Measurements from ENCODE around the gene SPATA6.
A peak's percentile ranks its signal among the peaks of the same experiment; 100 is the strongest.
"Not testable (repeated sequence)": the region's sequence is repeated elsewhere in the genome, so short reads cannot be mapped to it uniquely, and the experiment has no call there.

SPATA6 gene

DNA sequence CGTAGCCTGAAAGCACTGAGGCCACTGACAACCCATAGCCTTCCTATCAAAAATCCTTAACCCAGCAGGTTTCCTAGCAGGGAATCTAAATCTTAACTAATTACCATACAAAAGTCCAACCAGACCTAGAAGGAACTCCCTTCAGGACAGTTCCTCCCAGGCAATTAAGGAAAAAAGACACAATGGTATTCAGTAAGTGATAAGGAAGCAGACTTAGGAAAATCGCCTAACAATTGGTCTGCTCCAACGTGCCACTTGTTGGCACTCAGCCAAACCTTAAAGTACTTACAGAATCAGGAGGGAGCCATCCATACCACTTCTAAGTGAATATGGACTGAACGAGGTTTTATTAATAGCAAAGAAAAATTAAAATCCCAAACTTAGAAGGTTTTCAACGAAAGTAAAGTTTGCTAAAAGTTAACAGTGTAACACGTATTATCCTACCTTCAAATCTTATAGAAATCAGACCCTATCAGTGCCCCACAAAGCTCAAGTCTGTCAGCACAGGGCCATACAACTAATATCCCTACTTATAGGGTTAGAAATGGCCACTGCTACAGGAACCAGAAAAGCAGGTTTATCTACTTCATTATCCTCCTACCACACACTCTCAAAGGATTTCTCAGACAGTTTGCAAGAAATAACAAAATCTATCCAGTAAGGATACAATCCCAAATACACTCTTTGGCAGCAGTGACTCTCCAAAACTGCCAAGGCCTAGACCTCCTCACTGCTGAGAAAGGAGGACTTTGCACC, 29.0 kb downstream of the SPATA6 start:
- Mint-ChIP-seq H3K9me3 (no peaks in the 10 kb centered on the region), H3K36me3 (ENCODE audit: insufficient read depth) (no peaks in the 10 kb centered on the region), H3K4me3 (no peak overlapping the region), H3K4me1 (no peaks in the 10 kb centered on the region), H3K27me3 (no peaks in the 10 kb centered on the region), H3K27ac (ENCODE audit: low read depth) (no peak overlapping the region)
- ATAC-seq (replicated peaks; ENCODE audit: extremely low read depth, poor library complexity, severe bottlenecking) (no peak), DNase-seq (ENCODE audit: low spot score in 2 of 2) (no peak)

DNA sequence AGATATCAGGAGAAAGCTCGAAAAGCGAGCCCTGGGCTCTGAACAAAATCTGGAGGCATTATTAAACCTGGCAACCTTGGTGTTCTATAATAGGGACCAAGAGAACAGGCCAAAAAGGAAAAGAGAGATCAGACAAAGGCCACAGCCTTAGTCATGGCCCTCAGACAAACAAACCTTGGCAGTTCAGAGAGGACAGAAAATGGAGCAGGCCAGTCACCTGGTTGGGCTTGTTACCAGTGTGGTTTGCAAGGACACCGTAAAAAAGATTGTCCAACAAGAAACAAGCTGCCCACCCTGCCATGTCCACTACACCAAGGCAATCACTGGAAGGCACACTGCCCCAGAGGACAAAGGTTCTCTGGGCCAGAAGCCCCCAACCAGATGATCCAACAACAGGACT, 31.2 kb downstream of the SPATA6 start:
- not testable (repeated sequence) for ATAC-seq (replicated peaks; ENCODE audit: extremely low read depth, poor library complexity, severe bottlenecking); H3K4me1 Mint-ChIP-seq; H3K36me3 Mint-ChIP-seq (ENCODE audit: insufficient read depth); H3K9me3 Mint-ChIP-seq; DNase-seq (ENCODE audit: low spot score in 2 of 2); H3K4me3 Mint-ChIP-seq; H3K27me3 Mint-ChIP-seq; H3K27ac Mint-ChIP-seq (ENCODE audit: low read depth)

DNA sequence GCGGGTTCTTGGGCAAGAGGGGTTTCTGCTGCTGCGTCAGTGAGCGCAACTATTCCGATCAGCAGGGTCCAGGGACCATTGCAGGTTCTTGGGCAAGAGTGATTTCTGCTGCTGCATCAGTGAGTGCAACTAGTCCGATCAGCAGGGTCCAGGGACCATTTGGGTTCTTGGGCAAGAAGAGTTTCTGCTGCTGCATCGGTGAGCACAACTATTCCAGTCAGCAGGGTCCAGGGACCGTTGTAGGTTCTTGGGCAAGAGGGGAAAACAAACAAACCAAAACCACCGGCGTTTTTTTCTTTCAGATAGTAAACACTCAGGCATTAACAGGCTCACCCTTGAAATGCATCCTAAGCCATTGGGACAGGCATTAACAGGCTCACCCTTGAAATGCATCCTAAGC, 32.6 kb downstream of the SPATA6 start:
- Mint-ChIP-seq H3K36me3 (ENCODE audit: insufficient read depth) (no peaks in the 10 kb centered on the region), H3K4me1 (no peaks in the 10 kb centered on the region), H3K9me3 (no peaks in the 10 kb centered on the region), H3K4me3 (no peak overlapping the region), H3K27me3 (no peaks in the 10 kb centered on the region), H3K27ac (ENCODE audit: low read depth) (no peak overlapping the region)
- no peak for ATAC-seq (replicated peaks; ENCODE audit: extremely low read depth, poor library complexity, severe bottlenecking)
- DNase-seq (ENCODE audit: low spot score in 2 of 2) = no peak

DNA sequence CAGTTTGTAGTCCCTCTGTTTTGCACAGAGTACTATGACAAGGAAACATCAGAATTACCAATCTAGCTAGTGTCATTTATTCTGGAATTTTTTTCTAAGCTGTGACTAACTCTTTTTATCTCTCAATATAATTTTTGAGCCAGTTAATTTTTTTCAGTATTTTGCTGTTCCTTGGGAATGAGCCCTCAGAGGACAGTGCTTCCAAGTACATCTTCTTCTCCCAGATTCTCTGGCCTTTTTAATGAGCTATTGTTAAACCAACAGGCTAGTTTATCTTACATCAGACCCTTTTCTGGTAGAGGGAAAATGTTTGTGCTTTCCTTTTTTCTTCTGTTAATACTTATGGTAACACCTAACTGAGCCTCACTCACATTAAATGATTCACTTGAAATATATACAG, 34.6 kb downstream of the SPATA6 start:
- H3K27me3 Mint-ChIP-seq; H3K4me3 Mint-ChIP-seq; H3K27ac Mint-ChIP-seq (ENCODE audit: low read depth); H3K4me1 Mint-ChIP-seq; ATAC-seq (replicated peaks; ENCODE audit: extremely low read depth, poor library complexity, severe bottlenecking); H3K36me3 Mint-ChIP-seq (ENCODE audit: insufficient read depth); H3K9me3 Mint-ChIP-seq; DNase-seq (ENCODE audit: low spot score in 2 of 2): not testable (repeated sequence)

DNA sequence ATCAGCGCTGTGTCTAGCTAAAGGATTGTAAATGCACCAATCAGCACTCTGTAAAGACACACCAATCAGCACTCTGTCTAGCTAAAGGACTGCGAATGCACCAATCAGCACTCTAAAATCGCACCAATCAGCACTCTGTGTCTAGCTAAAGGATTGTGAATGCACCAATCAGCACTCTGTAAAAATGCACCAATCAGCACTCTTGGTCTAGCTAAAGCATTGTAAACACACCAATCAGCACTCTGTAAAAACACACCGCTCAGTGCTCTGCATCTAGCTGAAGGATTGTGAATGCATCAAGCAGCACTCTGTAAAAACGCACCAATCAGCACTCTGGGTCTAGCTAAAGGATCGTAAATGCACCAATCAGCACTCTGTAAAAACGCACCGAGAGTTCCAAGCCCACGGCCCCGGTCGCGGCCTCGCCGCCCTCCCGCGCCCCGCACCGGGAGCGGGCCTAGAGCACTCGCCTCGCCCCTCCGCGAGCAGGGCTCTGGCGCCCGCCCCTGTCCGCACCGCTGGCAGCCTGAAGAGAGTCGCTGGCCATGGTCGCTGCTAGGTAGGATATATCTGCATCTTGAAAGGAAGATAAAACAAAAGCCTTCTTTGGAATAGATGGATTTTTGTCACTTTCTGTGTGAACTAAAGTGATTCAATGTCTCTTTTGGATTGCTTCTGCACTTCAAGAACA, 36.5 kb downstream of the SPATA6 start:
- H3K9me3 Mint-ChIP-seq, H3K4me3 Mint-ChIP-seq: not testable (repeated sequence)

DNA sequence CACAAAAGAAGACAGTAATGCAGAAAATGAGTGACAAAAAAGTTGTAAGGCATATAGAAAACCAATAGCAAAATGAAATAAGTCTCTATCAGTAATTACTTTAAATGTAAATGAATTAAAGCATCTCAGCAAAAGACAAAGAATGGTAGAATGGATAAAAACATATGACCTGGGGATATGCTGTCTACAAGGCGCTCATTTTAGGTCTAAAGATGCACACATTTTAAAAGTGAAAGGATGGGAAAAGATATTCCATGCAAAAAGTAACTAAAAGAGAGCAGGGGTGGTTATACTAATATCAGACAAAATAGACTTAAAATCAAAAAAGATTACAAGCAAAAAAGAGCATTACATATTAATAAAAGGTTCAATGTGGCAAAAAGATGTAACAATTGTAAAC, 41.2 kb downstream of the SPATA6 start:
- Mint-ChIP-seq H3K9me3 (no peaks in the 10 kb centered on the region), H3K36me3 (ENCODE audit: insufficient read depth) (peaks cover 1% of the 10 kb centered on the region), H3K4me1 (no peaks in the 10 kb centered on the region), H3K27ac (ENCODE audit: low read depth) (no peak overlapping the region), H3K4me3 (no peak overlapping the region), H3K27me3 (peaks cover 39% of the 10 kb centered on the region)
- DNase-seq (ENCODE audit: low spot score in 2 of 2) (no peak), ATAC-seq (replicated peaks; ENCODE audit: extremely low read depth, poor library complexity, severe bottlenecking) (no peak)

More for the DNA sequence above, 36.5 kb downstream of the SPATA6 start:
- not testable (repeated sequence) for H3K4me1 Mint-ChIP-seq; H3K27ac Mint-ChIP-seq (ENCODE audit: low read depth); DNase-seq (ENCODE audit: low spot score in 2 of 2); ATAC-seq (replicated peaks; ENCODE audit: extremely low read depth, poor library complexity, severe bottlenecking); H3K36me3 Mint-ChIP-seq (ENCODE audit: insufficient read depth)
- peaks cover 14% of the 10 kb centered on the region for H3K27me3 Mint-ChIP-seq

DNA sequence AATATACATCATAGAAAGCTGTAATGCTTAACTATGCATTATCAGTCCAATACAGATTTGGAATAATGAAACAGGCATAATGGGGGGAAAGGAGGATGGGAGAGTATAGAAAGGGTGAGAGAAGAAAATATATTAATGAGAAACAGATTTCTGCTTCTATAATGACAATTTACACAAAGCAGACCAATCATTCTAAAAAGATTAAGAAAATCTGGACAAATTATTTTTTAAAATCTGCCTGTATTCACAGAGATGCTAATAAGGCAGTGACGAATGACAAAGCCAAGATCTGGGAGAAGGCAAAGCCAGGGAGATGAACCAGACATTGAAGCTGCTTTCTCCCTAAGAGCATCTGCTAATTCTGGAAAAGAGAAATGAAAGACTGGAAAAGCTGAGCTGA, 50.0 kb downstream of the SPATA6 start:
- Mint-ChIP-seq H3K27me3 (peaks cover 7% of the 10 kb centered on the region), H3K4me3 (no peak overlapping the region), H3K9me3 (no peaks in the 10 kb centered on the region), H3K36me3 (ENCODE audit: insufficient read depth) (no peaks in the 10 kb centered on the region), H3K4me1 (no peaks in the 10 kb centered on the region), H3K27ac (ENCODE audit: low read depth) (no peak overlapping the region)
- ATAC-seq (replicated peaks; ENCODE audit: extremely low read depth, poor library complexity, severe bottlenecking) (no peak), DNase-seq (ENCODE audit: low spot score in 2 of 2) (no peak)

DNA sequence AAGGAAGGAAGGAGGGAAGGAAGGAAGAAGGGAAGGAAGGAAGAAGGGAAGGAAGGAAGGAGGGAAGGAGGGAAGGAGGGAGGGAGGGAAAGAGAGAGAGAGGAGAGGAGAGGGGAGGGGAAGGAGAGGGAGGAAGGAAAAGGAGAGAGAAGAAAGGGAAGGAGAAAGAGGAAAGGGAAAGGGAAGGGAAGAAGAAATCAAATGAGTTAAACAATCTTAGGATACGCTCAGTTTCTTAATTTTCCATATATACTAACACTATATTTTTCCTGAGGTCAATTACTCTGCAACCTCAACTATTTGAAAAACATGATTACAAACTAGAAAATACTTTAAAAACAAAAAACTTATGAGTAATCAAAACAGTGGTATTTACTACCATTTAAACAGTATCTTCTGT, 53.3 kb downstream of the SPATA6 start:
- ATAC-seq (replicated peaks; ENCODE audit: extremely low read depth, poor library complexity, severe bottlenecking) (no peak), DNase-seq (ENCODE audit: low spot score in 2 of 2) (no peak)
- no peaks in the 10 kb centered on the region for H3K9me3 Mint-ChIP-seq
- no peaks in the 10 kb centered on the region for H3K36me3 Mint-ChIP-seq (ENCODE audit: insufficient read depth)
- H3K4me1 Mint-ChIP-seq = no peaks in the 10 kb centered on the region
- peaks cover 20% of the 10 kb centered on the region for H3K27me3 Mint-ChIP-seq
- no peak overlapping the region for H3K4me3 Mint-ChIP-seq
- H3K27ac Mint-ChIP-seq (ENCODE audit: low read depth) = no peak overlapping the region

DNA sequence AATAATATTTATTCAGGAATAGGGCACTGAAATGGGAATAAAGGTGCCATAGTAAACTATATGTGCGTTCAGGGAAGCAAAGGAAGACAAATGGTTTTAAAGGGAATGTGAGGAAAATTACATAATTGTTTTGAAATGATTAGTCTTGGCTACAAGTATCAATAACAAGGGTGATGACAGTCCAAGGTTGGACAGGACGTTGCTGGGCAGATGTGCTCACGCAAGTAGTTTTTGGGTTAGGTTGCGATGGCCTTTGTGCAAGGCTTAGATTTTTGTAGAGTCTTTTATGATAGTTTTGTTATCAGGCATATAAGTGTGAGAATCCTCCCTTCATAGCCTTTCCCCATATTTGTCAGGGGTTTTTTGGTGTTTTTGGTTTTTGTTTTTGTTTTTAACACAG, 57.0 kb downstream of the SPATA6 start:
- Mint-ChIP-seq H3K9me3 (no peaks in the 10 kb centered on the region), H3K27me3 (peaks cover 20% of the 10 kb centered on the region), H3K4me3 (no peak overlapping the region), H3K4me1 (no peaks in the 10 kb centered on the region), H3K36me3 (ENCODE audit: insufficient read depth) (no peaks in the 10 kb centered on the region), H3K27ac (ENCODE audit: low read depth) (peak overlapping the region; percentile 24)
- ATAC-seq (replicated peaks; ENCODE audit: extremely low read depth, poor library complexity, severe bottlenecking) (no peak), DNase-seq (ENCODE audit: low spot score in 2 of 2) (no peak)

DNA sequence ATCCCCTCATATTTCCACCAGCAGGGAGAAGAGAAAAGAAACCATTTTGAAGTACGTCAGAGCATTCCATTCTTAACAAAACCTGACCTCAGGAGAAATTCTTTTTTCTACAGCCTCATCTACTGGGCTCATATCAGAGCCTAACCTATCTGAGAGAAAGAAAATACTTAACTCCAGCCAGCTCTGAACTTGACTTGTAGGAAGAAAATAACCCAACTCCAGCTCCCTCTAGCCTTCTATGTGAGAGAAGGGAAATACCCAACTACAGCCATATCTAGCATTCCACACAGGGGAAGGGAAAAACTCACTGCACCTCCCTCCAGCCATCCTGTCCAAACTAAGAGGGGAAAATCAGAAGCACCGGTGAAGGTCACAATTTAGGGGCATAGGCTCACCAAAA, 57.7 kb downstream of the SPATA6 start:
- no peak for ATAC-seq (replicated peaks; ENCODE audit: extremely low read depth, poor library complexity, severe bottlenecking)
- Mint-ChIP-seq H3K27me3 (peaks cover 20% of the 10 kb centered on the region), H3K9me3 (no peaks in the 10 kb centered on the region), H3K27ac (ENCODE audit: low read depth) (no peak overlapping the region), H3K4me1 (no peaks in the 10 kb centered on the region), H3K36me3 (ENCODE audit: insufficient read depth) (no peaks in the 10 kb centered on the region), H3K4me3 (no peak overlapping the region)
- no peak for DNase-seq (ENCODE audit: low spot score in 2 of 2)

DNA sequence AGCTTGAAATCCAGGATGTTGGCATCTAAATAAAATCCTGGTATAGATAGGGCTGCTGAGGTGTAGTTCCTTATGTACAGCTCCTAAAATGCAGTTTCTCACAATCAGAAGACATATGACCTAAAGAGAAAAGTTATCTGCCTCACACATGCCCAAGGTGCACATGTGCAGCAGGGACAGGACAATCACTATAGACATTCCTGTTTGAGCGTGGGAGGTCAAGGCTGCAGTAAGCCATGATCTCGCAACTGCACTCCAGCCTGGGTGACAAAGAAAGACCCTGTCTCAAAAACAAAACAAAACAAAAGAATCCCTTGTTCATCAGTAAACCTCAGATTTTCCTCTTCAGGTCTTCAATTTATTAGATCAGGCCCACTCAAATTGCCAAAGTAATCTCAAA, 66.1 kb downstream of the SPATA6 start:
- no peak overlapping the region for H3K27ac Mint-ChIP-seq (ENCODE audit: low read depth)
- H3K27me3 Mint-ChIP-seq = no peaks in the 10 kb centered on the region
- no peak for ATAC-seq (replicated peaks; ENCODE audit: extremely low read depth, poor library complexity, severe bottlenecking)
- H3K9me3 Mint-ChIP-seq = no peaks in the 10 kb centered on the region
- H3K4me1 Mint-ChIP-seq = no peaks in the 10 kb centered on the region
- no peak overlapping the region for H3K4me3 Mint-ChIP-seq
- DNase-seq (ENCODE audit: low spot score in 2 of 2) = no peak
- H3K36me3 Mint-ChIP-seq (ENCODE audit: insufficient read depth) = no peaks in the 10 kb centered on the region

DNA sequence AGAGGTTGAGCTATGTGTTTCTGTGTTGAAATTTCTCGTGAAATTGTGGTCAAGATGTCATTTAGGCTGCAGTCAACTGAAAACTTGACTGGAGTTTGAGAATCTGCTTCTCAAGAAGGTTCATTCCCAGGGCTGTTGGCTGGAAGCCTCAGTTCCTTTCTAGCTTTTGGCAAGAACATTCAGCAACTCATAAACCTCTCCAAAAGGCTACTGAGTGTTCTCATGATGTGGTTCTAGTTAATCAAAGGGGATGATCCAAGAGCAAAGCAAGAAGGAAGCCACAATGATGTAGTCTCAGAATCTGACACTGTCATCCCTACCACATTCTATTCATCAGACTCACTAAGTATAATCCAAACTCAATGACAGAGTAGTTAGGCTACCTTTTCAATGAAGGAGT, 66.6 kb downstream of the SPATA6 start:
- no peaks in the 10 kb centered on the region for H3K36me3 Mint-ChIP-seq (ENCODE audit: insufficient read depth)
- no peaks in the 10 kb centered on the region for H3K9me3 Mint-ChIP-seq
- no peaks in the 10 kb centered on the region for H3K4me1 Mint-ChIP-seq
- H3K4me3 Mint-ChIP-seq = no peak overlapping the region
- H3K27ac Mint-ChIP-seq (ENCODE audit: low read depth) = no peak overlapping the region
- ATAC-seq (replicated peaks; ENCODE audit: extremely low read depth, poor library complexity, severe bottlenecking) (no peak), DNase-seq (ENCODE audit: low spot score in 2 of 2) (no peak)
- H3K27me3 Mint-ChIP-seq = no peaks in the 10 kb centered on the region

DNA sequence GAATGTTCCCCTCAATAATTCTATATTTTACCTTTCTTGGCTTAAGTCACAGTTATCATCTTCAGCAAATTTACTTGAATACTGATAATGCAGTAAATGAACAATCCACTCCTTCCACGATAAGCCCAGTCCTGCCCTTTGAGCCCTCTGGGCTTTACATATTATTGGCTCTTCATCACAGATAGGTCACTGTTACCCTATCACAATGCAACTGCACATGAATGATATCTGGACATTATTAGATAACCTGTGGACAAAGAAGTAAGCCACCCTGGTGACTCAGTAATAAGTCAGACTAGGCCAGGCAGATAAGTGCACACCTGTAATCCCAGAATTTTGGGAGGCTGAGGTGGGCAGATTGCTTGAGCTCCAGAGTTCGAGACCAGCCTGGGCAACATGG, 69.4 kb downstream of the SPATA6 start:
- Mint-ChIP-seq H3K4me3 (no peak overlapping the region), H3K4me1 (no peaks in the 10 kb centered on the region), H3K27ac (ENCODE audit: low read depth) (no peak overlapping the region), H3K9me3 (no peaks in the 10 kb centered on the region), H3K36me3 (ENCODE audit: insufficient read depth) (no peaks in the 10 kb centered on the region), H3K27me3 (no peaks in the 10 kb centered on the region)
- ATAC-seq (replicated peaks; ENCODE audit: extremely low read depth, poor library complexity, severe bottlenecking) (no peak), DNase-seq (ENCODE audit: low spot score in 2 of 2) (no peak)
